Left forelimb (tissue), 1 donor: Measurements from ENCODE around the gene SYNM.

Experiments used
- DNase-seq: peaks from one replicate; pipeline ENCODE4 v3.0.0-alpha.2; 2018; ENCODE audit warnings: low spot score

The SYNM gene

DNA sequence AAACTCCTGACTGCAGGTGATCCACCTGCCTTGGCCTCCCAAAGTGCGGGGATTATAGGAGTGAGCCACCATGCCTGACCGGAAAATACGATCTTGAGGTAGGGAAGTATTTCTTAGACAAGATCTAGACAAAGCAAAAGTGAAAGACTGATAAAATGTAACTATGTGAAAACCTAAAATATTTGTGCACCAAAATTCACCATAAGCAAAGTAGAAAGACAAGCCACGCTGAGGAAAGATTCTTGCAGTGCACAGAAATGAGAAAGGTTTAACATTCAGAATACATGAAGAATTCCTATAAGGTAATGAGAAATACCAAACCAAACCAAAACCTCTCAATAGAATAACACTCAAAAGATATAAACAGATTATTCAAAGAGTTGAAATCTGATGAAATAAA is 35.7 kb downstream of the SYNM start:
- DNase-seq: no peak

DNA sequence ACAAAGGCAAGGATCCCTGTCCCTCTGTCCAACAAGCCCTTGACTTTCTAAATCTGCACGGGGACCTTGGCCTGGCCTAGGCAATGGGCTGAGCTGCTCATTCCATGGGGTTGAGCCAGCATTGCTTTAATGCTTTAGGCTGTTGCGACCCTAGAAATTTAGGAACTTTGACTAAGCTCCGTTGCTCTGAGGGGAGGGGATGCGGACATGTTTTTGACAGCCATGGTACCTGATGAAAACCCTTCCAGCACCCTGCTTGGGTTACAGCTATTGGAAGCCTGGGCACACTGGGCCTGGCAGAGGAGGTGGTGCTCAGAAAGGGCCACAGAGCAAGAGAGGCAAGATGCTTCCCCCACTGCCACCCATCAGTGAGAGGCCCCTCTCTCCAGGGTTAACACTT is 37.1 kb downstream of the SYNM start:
- DNase-seq: no peak

GRCh38 chr15:99142562-99142961 is 37.7 kb downstream of the SYNM start:
- DNase-seq: no peak

DNA sequence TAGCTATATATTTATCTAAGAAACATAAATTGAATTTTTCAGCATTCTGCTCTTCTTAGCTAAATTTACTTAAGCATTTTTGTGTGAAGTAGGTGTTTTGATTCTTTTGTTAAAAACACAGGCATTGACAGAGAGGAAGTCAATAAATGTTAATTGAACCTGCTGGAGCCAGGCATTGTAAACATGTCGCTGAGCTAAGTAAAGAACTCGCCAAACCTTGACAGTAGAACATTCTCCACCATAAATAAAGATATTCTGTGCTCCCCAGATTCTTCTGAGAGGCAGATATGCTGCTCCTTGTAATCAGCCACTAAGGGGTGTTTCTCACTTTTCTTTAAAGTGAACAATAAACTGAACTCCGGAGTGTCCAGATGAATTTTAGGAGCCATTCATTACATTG is 38.4 kb downstream of the SYNM start:
- DNase-seq: no peak

- no peak for DNase-seq
Observed at GRCh38 chr15:99143655-99144610, 39.1 kb downstream of the SYNM start.

- no peak for DNase-seq
Observed at GRCh38 chr15:99145005-99145404, 40.1 kb downstream of the SYNM start.

GRCh38 chr15:99145778-99146177 is 40.9 kb downstream of the SYNM start:
- DNase-seq: no peak

DNA sequence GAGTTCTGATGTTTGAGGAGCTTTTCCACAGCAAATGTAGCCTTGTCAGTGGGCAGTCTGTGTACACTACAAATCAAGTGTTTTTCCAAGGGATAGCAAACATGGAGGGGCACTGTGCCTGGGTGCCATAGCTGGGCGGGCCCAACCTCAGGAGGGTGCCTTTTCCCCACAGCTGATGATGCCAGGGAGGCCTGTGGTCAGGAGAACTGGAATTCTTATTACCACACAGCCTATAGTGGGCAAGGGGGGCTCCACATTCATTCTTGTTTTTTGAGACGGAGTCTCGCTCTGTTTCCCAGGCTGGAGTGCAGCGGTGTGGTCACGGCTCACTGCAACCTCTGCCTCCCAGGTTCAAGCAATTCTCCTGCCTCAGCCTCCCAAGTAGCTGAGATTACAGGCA is 41.8 kb downstream of the SYNM start:
- DNase-seq: no peak

- DNase-seq: no peak
Observed at GRCh38 chr15:99148851-99149276, 44.0 kb downstream of the SYNM start.

GRCh38 chr15:99149366-99149765 is 44.5 kb downstream of the SYNM start:
- DNase-seq: no peak

DNA sequence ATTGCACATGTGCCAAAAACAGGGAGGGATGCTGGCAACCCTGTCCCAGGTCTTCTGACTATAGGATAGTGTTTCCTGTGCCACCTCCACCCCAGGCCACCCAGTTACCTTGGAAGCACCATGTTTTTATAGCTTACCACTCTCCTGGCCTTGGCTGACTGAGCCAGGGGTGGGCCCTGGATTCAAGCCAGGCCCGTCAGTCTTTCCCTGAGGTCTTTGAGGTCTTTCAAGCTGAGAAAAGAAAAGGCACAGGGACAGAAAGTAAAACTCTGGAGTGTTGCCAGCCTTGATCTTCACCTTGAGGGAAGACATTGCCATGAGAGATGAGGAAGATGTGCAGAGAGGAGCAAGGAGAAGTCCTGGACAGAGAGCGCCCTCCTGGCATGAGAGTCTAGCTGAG is 46.3 kb downstream of the SYNM start:
- no peak for DNase-seq

DNA sequence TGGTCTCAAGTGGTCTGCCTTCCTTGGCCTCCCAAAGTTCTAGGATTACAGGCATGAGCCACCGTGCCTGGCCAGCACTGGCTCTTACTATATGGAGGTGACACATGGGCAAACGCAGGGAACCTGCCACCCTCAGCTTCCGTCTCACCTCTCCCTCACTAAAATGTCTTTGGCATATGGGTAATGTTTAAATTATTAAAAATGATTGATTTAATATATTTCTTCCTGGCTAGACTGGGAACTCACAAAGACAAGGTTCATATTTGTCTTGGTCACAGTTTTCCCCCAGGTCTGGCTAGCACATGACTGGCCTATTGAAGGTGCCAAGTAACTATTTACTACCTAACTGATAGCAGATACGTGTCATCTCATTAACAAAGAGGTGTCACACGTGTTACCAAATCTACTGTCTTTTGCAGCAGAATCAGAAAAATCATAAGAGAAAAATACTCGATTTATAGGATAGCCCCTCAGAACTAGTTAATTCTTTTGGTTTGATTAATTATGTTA is 48.2 kb downstream of the SYNM start:
- DNase-seq: no peak

GRCh38 chr15:99154271-99154670 is 49.4 kb downstream of the SYNM start:
- DNase-seq: no peak

DNA sequence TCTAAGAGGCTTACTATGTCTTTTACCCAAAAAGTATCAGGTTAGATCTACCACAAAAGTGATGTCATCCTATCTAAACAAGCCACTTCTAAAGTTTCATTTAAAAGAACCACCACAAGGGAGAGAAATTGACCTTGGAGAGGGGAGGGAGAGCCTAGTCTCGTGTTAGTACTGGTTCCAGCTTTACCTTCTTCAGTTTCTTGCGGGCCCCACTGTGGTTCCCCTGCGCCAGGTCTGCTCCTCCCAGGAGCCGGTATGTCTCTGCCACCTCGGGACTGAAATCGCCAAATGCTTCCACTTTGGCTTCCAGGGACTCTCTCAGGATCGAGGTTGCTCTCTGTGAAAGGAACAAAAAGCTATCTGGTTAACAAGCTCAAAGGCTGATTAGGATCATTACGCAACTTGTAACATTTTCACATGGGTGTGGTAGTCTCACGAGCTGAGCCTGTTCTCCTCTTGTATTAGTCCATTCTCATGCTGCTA is 51.1 kb downstream of the SYNM start:
- DNase-seq: no peak

GRCh38 chr15:99157456-99157855 is 52.6 kb downstream of the SYNM start:
- no peak for DNase-seq

DNA sequence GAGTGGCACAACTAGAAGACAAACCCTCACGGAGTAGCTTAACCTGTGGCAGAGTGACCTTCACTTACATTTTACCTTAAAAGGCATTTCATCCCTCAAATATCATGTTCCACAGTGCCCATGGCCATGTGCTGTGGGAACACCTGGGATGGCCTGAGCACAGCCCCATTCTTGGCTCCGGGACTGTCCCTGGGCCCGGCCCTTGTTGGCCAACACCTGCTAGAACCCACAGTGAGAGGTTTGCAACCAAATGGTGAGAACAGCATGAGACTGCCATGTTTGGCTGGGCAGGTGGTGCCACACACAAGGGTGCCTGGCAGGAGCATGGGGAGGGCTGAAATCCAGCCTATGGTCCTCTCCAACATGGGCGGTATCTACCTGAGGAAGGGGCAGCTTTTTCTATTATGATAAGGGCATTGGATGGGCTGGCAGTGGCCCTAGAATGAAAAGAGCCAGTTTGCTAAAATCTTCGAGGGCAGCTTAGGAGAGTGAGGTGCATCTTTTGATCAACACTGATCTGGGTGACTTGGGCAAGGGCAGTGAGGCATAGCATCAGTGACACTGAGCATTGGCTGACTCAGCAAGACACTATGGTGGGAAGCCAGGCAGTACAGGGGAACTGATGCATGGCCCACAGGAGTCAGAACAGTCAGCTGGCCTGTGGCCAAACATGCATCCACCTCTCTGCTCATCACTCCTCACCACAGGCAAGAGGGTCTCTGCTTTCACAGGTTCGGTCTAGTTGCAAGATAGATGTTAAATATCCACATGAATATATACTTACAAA is 53.9 kb downstream of the SYNM start:
- DNase-seq: no peak

DNA sequence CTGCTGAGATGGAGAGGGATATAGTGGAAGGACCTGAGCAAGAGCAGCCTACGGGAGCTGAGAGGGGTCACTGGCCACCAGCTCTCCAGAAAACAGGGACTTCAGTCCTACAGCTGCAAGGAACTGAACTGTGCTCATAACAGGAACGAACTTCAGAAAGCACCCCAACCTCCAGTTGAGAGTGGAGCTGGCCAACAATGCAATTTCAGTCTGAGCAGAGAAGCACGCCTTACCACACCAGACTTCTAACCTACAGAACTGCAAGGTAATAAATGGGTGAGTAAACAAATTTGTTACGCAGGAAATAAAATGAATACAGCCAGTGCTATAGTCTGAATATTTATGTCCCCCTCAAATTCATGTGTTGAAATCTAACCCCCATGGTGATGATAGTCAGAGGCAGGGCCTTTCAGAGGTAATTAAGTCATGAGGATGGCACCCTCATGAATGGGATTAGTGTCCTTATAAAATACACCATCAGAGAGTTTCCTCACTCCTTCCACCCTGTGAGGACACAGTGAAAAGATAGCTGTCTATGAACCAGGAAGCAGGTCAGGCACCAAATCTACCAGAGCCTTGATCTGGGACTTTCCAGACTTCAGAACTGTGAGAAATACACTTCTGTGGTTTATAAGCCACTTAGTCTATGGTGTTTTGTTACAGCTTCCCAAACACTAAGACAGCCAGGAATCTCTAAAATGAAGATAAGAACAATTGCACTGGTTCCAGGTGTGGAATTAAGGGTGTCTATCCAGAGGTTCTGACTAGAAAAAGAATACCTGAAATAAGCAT is 58.6 kb downstream of the SYNM start:
- DNase-seq: no peak

DNA sequence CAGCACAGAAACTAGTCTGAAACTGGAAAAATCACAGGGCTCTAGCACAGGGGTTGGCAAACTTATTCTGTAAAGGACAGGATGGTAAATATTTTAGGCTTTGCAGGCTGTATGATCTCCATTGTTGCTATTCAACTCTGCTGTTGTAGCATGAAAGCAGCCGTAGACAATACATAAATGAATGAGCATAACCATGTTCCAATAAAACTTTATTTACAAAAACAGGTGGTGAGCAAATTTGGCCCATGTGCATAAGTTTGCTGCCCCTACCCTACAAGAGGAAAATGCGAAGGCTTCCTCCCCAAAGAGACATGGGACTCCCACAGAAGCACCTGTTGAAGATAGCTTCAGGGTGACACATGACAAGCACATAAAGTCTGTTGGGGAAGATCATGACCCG is 59.2 kb downstream of the SYNM start:
- no peak for DNase-seq

DNA sequence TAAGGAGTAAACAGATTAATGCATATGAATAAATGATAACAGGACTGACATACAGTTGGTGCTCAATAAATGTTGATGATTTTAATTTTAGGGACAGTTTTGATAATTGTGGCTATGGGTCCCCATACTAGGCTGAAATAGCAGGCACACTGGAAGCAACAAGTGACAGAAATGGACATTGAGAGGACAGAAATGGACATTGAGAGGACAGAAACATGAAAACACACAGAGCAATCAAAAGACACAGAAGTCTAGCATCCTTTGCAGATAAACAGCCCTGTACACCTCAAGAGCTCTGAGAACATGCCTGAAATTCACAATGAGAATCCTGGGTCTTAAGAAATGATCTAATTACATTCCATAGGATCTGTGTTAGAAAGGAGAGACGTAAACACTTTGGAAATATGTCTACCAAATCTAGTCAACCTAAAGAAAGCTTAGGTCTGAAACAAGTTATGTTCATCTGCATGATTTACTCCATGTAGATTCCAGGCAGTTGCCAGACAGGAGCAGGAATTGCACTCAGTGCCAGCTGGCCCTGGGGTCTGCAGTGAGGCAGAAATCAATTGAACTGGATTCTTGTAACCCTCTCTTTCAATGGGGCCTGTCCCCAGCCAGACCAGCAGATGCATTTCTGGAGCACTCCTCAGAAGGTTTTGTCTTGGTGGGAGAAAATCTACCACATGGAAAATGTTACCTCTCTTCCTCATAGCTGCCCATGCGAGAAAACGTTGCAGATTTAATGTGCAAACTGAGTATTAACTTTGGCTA is 60.3 kb downstream of the SYNM start:
- no peak for DNase-seq

DNA sequence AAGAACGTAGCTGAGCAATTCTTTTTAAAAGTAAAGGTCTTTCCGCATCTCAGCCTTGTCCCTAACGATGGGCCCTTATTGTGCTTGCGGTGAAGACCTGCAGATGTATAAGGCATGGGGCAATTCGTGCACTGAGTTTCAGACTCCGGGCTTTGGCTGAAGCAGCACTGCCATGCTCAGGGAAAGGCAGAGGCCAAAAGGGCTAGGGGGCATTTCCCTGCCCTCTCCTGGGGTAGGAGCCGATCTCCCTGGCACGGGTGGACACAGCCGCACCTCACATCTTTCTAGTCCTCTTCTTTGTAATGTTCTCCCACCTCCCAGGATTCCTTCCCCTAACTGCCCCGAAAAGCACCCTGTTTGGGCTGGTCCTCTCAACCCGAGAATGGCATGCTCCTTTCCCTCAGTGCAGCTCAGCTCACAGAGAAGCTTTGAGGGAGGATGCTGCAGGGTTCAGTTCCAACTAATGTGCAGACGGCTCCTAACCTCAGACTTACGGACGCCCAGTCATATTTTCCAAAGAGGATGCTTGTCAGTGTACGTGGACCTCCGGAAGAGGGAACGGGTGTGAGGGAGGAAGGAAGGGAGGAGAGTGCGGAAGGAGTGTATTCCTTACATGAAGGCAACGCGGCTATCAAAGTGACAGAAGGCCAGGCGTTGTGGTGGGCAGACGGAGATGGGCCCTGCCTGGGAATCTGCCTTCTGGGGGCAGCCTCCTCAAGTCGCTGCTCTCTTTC is 61.2 kb downstream of the SYNM start:
- no peak for DNase-seq
